ENCODE data around the gene STOML3. TPM values are rescaled to one million over a fixed set of nuclear protein-coding genes. Genes with fewer than 3 reads are reported as not detected.
A peak's percentile ranks its signal among the peaks of the same experiment; 100 is the strongest.

The STOML3 gene
- polyA plus RNA-seq, 1 of the 3 experiments (the other 2 are of a cell fraction) = not detected

GRCh38 chr13:39036212-39036611 is 45.6 kb upstream of the STOML3 start (continued):
- TF ChIP-seq, protein P1, sequence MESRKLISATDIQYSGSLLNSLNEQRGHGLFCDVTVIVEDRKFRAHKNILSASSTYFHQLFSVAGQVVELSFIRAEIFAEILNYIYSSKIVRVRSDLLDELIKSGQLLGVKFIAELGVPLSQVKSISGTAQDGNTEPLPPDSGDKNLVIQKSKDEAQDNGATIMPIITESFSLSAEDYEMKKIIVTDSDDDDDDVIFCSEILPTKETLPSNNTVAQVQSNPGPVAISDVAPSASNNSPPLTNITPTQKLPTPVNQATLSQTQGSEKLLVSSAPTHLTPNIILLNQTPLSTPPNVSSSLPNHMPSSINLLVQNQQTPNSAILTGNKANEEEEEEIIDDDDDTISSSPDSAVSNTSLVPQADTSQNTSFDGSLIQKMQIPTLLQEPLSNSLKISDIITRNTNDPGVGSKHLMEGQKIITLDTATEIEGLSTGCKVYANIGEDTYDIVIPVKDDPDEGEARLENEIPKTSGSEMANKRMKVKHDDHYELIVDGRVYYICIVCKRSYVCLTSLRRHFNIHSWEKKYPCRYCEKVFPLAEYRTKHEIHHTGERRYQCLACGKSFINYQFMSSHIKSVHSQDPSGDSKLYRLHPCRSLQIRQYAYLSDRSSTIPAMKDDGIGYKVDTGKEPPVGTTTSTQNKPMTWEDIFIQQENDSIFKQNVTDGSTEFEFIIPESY (IDR thresholded peaks at IDR 0.05; ENCODE audit: borderline replicate concordance, low read depth) = no peak
- TF ChIP-seq, protein P2, sequence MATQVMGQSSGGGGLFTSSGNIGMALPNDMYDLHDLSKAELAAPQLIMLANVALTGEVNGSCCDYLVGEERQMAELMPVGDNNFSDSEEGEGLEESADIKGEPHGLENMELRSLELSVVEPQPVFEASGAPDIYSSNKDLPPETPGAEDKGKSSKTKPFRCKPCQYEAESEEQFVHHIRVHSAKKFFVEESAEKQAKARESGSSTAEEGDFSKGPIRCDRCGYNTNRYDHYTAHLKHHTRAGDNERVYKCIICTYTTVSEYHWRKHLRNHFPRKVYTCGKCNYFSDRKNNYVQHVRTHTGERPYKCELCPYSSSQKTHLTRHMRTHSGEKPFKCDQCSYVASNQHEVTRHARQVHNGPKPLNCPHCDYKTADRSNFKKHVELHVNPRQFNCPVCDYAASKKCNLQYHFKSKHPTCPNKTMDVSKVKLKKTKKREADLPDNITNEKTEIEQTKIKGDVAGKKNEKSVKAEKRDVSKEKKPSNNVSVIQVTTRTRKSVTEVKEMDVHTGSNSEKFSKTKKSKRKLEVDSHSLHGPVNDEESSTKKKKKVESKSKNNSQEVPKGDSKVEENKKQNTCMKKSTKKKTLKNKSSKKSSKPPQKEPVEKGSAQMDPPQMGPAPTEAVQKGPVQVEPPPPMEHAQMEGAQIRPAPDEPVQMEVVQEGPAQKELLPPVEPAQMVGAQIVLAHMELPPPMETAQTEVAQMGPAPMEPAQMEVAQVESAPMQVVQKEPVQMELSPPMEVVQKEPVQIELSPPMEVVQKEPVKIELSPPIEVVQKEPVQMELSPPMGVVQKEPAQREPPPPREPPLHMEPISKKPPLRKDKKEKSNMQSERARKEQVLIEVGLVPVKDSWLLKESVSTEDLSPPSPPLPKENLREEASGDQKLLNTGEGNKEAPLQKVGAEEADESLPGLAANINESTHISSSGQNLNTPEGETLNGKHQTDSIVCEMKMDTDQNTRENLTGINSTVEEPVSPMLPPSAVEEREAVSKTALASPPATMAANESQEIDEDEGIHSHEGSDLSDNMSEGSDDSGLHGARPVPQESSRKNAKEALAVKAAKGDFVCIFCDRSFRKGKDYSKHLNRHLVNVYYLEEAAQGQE (IDR thresholded peaks at IDR 0.05; ENCODE audit: low read depth, low read length) = no peak
- TF ChIP-seq TEAD4 (IDR thresholded peaks at IDR 0.05; ENCODE audit: borderline replicate concordance, insufficient read depth) = no peak
- no peak for TF ChIP-seq RCOR1 (IDR thresholded peaks at IDR 0.05; ENCODE audit: low read length)
- TF ChIP-seq FOXM1 (IDR thresholded peaks at IDR 0.05; ENCODE audit: low read depth) = no peak

DNA sequence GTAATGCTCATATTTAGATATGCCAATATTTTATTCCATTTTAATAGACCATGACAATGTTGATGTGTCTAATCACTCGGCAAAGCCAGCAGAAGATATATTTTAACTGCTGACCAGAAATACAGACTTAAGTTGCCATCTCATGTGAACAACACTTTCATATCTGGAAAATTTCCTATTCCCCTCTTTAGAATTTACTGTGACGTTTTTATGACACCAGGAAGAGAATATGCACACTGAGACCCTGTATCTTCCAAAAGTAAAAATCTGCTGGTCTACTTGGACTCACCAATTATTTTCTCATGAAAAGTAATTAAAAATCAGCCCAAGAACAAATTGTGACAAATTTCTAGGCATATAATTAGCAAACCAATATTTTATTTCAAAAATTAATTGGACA is 45.2 kb upstream of the STOML3 start:
- peak overlapping the region; percentile 73 to 100 for H3K4me3 ChIP-seq (ENCODE audit: low read depth in 2 of 2, low read length in 1 of 2)
- ChIA-PET POLR2A (no interaction called here), CTCF (interaction anchor here (1.3 to 1.9 kb wide), 2 partner anchors 9 to 19 kb away, joined by 3 to 9 read pairs; no protein-coding TSS in a partner anchor)
- H3K27ac ChIP-seq (ENCODE audit: low read depth in 2 of 2, low read length in 1 of 2) = no peak overlapping the region
- no peak for DNase-seq
- no peaks in the 10 kb centered on the region for H3F3A ChIP-seq (replicated peaks; ENCODE audit: insufficient read depth)
- WGBS (ENCODE audit: low lambda C conversion rate) = 10% methylated on average over 2 of the region's 2 CpGs
- peaks cover 22% of the 10 kb centered on the region for H4K20me1 ChIP-seq (ENCODE audit: insufficient read depth)
- no peaks in the 10 kb centered on the region for H3K9me3 ChIP-seq
- H3K9ac ChIP-seq = peak overlapping the region; percentile 75
- H3K36me3 ChIP-seq (replicated peaks in 1 of 2; ENCODE audit: control insufficient read depth in 1 of 2, insufficient read depth in 2 of 2, low read length in 1 of 2) = peaks cover 0 to 9% of the 10 kb centered on the region in 2 experiments
- H3K79me2 ChIP-seq (ENCODE audit: insufficient read depth) = peaks cover 80% of the 10 kb centered on the region
- 0 out of 2 replicates have a peak overlapping the region, but pooled peaks have one; percentile 91 for H2AFZ ChIP-seq (ENCODE audit: low read depth)
- TF ChIP-seq NRF1 (IDR thresholded peaks at IDR 0.05; ENCODE audit: low read depth, low read length) = no peak
- TF ChIP-seq JUND (IDR thresholded peaks at IDR 0.05) = no peak
- TF ChIP-seq MXI1 (IDR thresholded peaks at IDR 0.05; ENCODE audit: low read depth, low read length) = 0 out of 2 replicates have a peak, but pooled peaks have one; percentile 7
- no peaks in the 10 kb centered on the region for H3K27me3 ChIP-seq (ENCODE audit: insufficient read depth)
- H3K4me2 ChIP-seq = peak overlapping the region; percentile 86
- H3K9me2 ChIP-seq = no peaks in the 10 kb centered on the region
- peaks cover 7 to 16% of the 10 kb centered on the region in 2 experiments; a peak in 3 of 4 replicates for H3K4me1 ChIP-seq (ENCODE audit: control insufficient read depth in 1 of 2, insufficient read depth in 2 of 2, low read depth in 1 of 2, low read length in 1 of 2)

GRCh38 chr13:39035204-39035603 is 44.6 kb upstream of the STOML3 start:
- Histone ChIP-seq H3K36me3 (replicated peaks in 1 of 2; ENCODE audit: control insufficient read depth in 1 of 2, insufficient read depth in 2 of 2, low read length in 1 of 2) (peaks cover 0 to 13% of the 10 kb centered on the region in 2 experiments), H3K9me3 (no peaks in the 10 kb centered on the region), H3F3A (replicated peaks; ENCODE audit: insufficient read depth) (no peaks in the 10 kb centered on the region), H3K9me2 (no peaks in the 10 kb centered on the region), H3K79me2 (ENCODE audit: insufficient read depth) (peaks cover 86% of the 10 kb centered on the region), H3K4me2 (peak overlapping the region; percentile 86), H3K9ac (peak overlapping the region; percentile 75; the same call in 1 of the 2 replicates), H3K27me3 (ENCODE audit: insufficient read depth) (no peaks in the 10 kb centered on the region), H4K20me1 (ENCODE audit: insufficient read depth) (peaks cover 22% of the 10 kb centered on the region), H3K27ac (ENCODE audit: low read depth in 2 of 2, low read length in 1 of 2) (no peak overlapping the region), H3K4me3 (ENCODE audit: low read depth in 2 of 2, low read length in 1 of 2) (peak overlapping the region; percentile 73 to 100), H2AFZ (ENCODE audit: low read depth) (no peak overlapping the region), H3K4me1 (ENCODE audit: control insufficient read depth in 1 of 2, insufficient read depth in 2 of 2, low read depth in 1 of 2, low read length in 1 of 2) (peaks cover 3 to 16% of the 10 kb centered on the region in 2 experiments; a peak in 3 of 4 replicates)
- CTCF ChIA-PET = interaction anchor here (1.3 kb wide), 1 partner anchor 18 kb away, joined by 3 read pairs; no protein-coding TSS in a partner anchor
- POLR2A ChIA-PET = no interaction called here
- WGBS (ENCODE audit: low lambda C conversion rate) = 40% methylated on average over 2 of the region's 2 CpGs
- TF ChIP-seq TEAD4 (IDR thresholded peaks at IDR 0.05; ENCODE audit: borderline replicate concordance, insufficient read depth) = no peak
- no peak for DNase-seq

Measured in SK-N-SH (cell line).